ENCODE measurements around the gene MED17. TPM values are rescaled to one million over a fixed set of nuclear protein-coding genes. Genes with fewer than 3 reads are reported as not detected.

The MED17 gene
- polyA plus RNA-seq, 1 experiment, result 23.1 TPM

DNA sequence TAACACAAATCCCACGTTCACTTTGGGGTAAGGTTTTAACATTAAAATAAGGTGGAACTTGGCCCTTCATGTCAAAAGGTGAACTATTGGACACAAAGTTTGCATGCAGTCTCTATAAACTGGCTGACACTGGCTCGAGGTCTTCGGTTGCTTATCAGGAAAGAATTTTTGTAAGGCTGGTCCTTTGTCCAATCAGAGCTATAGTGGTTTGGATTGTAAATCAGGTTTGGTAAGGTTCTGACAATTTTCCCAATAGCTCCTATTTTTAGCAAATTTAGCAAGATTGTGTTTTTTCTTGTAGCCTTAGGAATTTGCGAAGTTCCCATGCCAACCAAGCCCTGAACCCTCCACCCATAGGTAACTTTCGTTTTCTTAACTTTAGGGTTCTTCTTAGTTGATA is 17.6 kb upstream of the MED17 start:
- Histone ChIP-seq H3K9me3 (ENCODE audit: control insufficient read depth, insufficient read depth, low read length) (peaks cover 4% of the 10 kb centered on the region; the same call in 1 of the 2 replicates), H3K27me3 (ENCODE audit: control insufficient read depth, insufficient read depth, low read length) (no peaks in the 10 kb centered on the region), H3K27ac (ENCODE audit: low read depth, low read length) (no peak overlapping the region), H3K4me3 (ENCODE audit: low read depth, low read length) (no peak overlapping the region)
- ChIA-PET POLR2A (no interaction called here), CTCF (no interaction called here)
- no peak for DNase-seq (ENCODE audit: low read depth, low spot score)
- TF ChIP-seq, protein P1, sequence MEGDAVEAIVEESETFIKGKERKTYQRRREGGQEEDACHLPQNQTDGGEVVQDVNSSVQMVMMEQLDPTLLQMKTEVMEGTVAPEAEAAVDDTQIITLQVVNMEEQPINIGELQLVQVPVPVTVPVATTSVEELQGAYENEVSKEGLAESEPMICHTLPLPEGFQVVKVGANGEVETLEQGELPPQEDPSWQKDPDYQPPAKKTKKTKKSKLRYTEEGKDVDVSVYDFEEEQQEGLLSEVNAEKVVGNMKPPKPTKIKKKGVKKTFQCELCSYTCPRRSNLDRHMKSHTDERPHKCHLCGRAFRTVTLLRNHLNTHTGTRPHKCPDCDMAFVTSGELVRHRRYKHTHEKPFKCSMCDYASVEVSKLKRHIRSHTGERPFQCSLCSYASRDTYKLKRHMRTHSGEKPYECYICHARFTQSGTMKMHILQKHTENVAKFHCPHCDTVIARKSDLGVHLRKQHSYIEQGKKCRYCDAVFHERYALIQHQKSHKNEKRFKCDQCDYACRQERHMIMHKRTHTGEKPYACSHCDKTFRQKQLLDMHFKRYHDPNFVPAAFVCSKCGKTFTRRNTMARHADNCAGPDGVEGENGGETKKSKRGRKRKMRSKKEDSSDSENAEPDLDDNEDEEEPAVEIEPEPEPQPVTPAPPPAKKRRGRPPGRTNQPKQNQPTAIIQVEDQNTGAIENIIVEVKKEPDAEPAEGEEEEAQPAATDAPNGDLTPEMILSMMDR (IDR thresholded peaks at IDR 0.05; ENCODE audit: low read depth, low read length), result no peak

DNA sequence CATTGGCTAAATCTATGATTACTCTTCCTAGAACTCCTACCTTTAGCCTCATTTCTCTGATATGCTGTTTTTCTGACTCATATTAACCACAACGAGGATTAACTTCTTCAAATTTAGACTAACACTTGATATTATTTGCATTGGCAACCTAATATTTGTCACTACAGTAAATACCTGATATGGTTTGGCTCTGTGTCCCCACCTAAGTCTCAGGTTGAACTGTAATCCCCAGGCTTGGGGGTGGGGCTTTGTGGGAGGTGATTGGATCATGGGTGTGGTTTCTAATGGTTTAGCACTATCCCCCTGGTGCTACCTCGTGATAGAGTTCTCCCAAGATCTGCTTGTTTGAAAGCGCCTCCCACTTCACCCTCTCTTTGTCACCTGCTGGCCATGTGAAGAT is 17.1 kb upstream of the MED17 start:
- H3K9me3 ChIP-seq (ENCODE audit: control insufficient read depth, insufficient read depth, low read length), result peaks cover 4% of the 10 kb centered on the region; the same call in 1 of the 2 replicates
- ChIA-PET CTCF (no interaction called here), POLR2A (no interaction called here)

DNA sequence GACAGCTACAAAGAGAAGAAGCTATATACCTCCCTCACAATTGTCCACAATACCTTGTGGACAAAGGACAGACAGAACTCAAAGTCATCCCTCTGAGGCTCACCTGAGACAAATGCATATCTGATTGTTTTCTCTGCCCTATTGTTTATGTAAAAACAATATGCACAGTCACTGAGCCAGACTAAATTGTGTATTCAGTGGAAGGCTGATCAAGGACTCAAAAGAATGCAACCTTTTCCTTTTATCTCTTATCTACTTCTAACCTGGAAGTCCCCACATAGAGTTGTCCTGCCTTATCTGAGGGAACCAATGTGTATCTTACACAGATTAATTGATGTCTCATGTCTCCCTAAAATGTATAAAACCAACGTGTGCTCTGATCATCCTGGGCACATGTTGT is 13.9 kb upstream of the MED17 start:
- ChIA-PET POLR2A (interaction anchor here (0.8 kb wide), 1 partner anchor 14 kb away, joined by 3 read pairs; the partner anchor contains the start of gene MED17), CTCF (interaction anchor here (1.5 kb wide), 1 partner anchor 12 kb away, joined by 3 read pairs; no protein-coding TSS in a partner anchor)
- Histone ChIP-seq H3K4me3 (ENCODE audit: low read depth, low read length) (no peak overlapping the region), H3K27me3 (ENCODE audit: control insufficient read depth, insufficient read depth, low read length) (no peaks in the 10 kb centered on the region), H3K9me3 (ENCODE audit: control insufficient read depth, insufficient read depth, low read length) (peaks cover 20% of the 10 kb centered on the region), H3K27ac (ENCODE audit: low read depth, low read length) (no peak overlapping the region)
- no peak for DNase-seq (ENCODE audit: low read depth, low spot score)
- TF ChIP-seq, protein P1 (IDR thresholded peaks at IDR 0.05; ENCODE audit: low read depth, low read length), result no peak

More for the DNA sequence above, 17.1 kb upstream of the MED17 start:
- no peak overlapping the region for H3K27ac ChIP-seq (ENCODE audit: low read depth, low read length)
- no peaks in the 10 kb centered on the region for H3K27me3 ChIP-seq (ENCODE audit: control insufficient read depth, insufficient read depth, low read length)
- no peak for DNase-seq (ENCODE audit: low read depth, low spot score)
- H3K4me3 ChIP-seq (ENCODE audit: low read depth, low read length), result no peak overlapping the region
- TF ChIP-seq, protein P1 (IDR thresholded peaks at IDR 0.05; ENCODE audit: low read depth, low read length), result no peak

DNA sequence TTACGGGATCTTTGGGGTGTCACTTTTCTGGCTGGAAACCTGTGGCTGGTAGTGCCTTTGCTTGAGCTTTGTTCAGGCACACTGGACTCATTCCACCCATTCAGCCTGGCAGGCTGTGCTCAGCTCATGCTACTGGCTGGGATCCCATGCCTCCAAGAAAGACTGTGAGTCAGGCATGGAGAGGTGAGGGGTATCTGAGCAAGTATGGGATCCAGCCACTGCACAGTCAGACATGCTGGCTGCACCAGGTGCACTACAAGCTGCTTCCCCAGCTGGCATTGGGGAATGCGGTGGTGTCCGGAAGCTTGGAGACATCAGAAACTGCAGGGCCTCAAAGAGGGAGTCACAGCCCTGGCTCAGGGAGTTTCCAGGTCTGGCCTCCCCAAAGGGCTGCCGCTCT is 12.0 kb upstream of the MED17 start:
- Histone ChIP-seq H3K9me3 (ENCODE audit: control insufficient read depth, insufficient read depth, low read length) (peaks cover 19% of the 10 kb centered on the region), H3K4me3 (ENCODE audit: low read depth, low read length) (no peak overlapping the region), H3K27ac (ENCODE audit: low read depth, low read length) (no peak overlapping the region), H3K27me3 (ENCODE audit: control insufficient read depth, insufficient read depth, low read length) (no peaks in the 10 kb centered on the region)
- TF ChIP-seq, protein P1 (IDR thresholded peaks at IDR 0.05; ENCODE audit: low read depth, low read length), result no peak
- ChIA-PET POLR2A (interaction anchor here (0.8 kb wide), 1 partner anchor 12 kb away, joined by 3 read pairs; the partner anchor contains the start of gene MED17), CTCF (interaction anchor here (1.6 kb wide), 1 partner anchor 12 kb away, joined by 5 read pairs; the partner anchor contains the start of gene MED17)
- DNase-seq (ENCODE audit: low read depth, low spot score), result no peak

DNA sequence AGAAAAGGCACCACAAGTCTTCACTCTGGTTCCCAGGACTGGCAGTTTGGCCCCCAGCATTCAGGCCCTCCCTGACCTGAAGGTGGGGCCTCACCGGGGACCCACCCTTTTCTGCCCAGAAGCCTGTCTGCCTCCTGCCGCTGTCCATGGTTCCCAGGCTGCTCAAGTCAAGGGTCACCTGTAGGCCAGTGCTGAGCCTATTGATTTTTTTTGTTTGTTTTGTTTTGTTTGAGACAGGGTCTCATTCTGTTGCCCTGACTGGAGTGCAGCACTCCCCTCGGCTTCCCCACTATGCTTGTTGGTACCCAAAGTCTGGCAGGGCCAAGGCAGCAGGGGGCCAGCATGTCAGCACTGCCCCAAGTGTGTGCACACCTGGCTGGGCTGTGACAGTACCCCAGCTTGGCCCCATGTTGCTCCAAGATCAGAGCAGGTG is 11.0 kb upstream of the MED17 start:
- H3K4me3 ChIP-seq (ENCODE audit: low read depth, low read length), result no peak overlapping the region
- H3K27me3 ChIP-seq (ENCODE audit: control insufficient read depth, insufficient read depth, low read length), result no peaks in the 10 kb centered on the region
- peaks cover 17% of the 10 kb centered on the region for H3K9me3 ChIP-seq (ENCODE audit: control insufficient read depth, insufficient read depth, low read length)
- TF ChIP-seq, protein P1 (IDR thresholded peaks at IDR 0.05; ENCODE audit: low read depth, low read length), result no peak
- POLR2A ChIA-PET, result interaction anchor here (0.8 kb wide), 1 partner anchor 11 kb away, joined by 3 read pairs; the partner anchor contains the start of gene MED17
- no peak for DNase-seq (ENCODE audit: low read depth, low spot score)
- CTCF ChIA-PET, result interaction anchor here (1.6 kb wide), 1 partner anchor 11 kb away, joined by 5 read pairs; the partner anchor contains the start of gene MED17
- H3K27ac ChIP-seq (ENCODE audit: low read depth, low read length), result no peak overlapping the region
